HG02678 (cell line): ENCODE measurements around the gene SLC16A8.
"Not testable (repeated sequence)": the region's sequence is repeated elsewhere in the genome, so short reads cannot be mapped to it uniquely, and the experiment has no call there.

Experiments used
- ATAC-seq: cut with Tn5 transposase; IDR thresholded peaks from one replicate; pipeline ENCODE4 v1.9.1; 2021; ENCODE audit warnings: mild to moderate bottlenecking, moderate library complexity; ENCODE audit not compliant: unreplicated experiment

The SLC16A8 gene

GRCh38 chr22:38051261-38051660 is 32.7 kb downstream of the SLC16A8 start:
- no peak for ATAC-seq

- no peak for ATAC-seq
Observed at GRCh38 chr22:38050720-38051119, 33.3 kb downstream of the SLC16A8 start.

GRCh38 chr22:38049812-38050619 is 34.0 kb downstream of the SLC16A8 start:
- ATAC-seq = no peak

- ATAC-seq = no peak
Observed at GRCh38 chr22:38046070-38046748, 37.8 kb downstream of the SLC16A8 start.

- ATAC-seq = no peak
Observed at GRCh38 chr22:38043151-38044039, 40.6 kb downstream of the SLC16A8 start.

- ATAC-seq = no peak
Observed at GRCh38 chr22:38042488-38042790, 41.5 kb downstream of the SLC16A8 start.

- no peak for ATAC-seq
Observed at GRCh38 chr22:38041760-38042487, 42.1 kb downstream of the SLC16A8 start.

- no peak for ATAC-seq
Observed at GRCh38 chr22:38040953-38041759, 42.8 kb downstream of the SLC16A8 start.

- ATAC-seq = no peak
Observed at GRCh38 chr22:38038890-38039812, 44.8 kb downstream of the SLC16A8 start.

- ATAC-seq = no peak
Observed at GRCh38 chr22:38038426-38038825, 45.6 kb downstream of the SLC16A8 start.

GRCh38 chr22:38037367-38038150 is 46.4 kb downstream of the SLC16A8 start:
- not testable (repeated sequence) for ATAC-seq

GRCh38 chr22:38036392-38037062 is 47.5 kb downstream of the SLC16A8 start:
- no peak for ATAC-seq

- no peak for ATAC-seq
Observed at GRCh38 chr22:38035530-38035885, 48.5 kb downstream of the SLC16A8 start.

GRCh38 chr22:38034884-38035529 is 49.0 kb downstream of the SLC16A8 start:
- no peak for ATAC-seq

- no peak for ATAC-seq
Observed at GRCh38 chr22:38034278-38034882, 49.6 kb downstream of the SLC16A8 start.

GRCh38 chr22:38033522-38034277 is 50.3 kb downstream of the SLC16A8 start:
- ATAC-seq = no peak
